ENCODE results near the gene OVOL1.

The OVOL1 gene

GRCh38 chr11:65793144-65793581 is 6.3 kb downstream of the OVOL1 start:
- DNase-seq (ENCODE audit: low read depth), result no peak
- H3K4me3 ChIP-seq (ENCODE audit: low read depth, low read length), result no peak overlapping the region
- TF ChIP-seq CTCF (IDR thresholded peaks at IDR 0.05; ENCODE audit: low read depth, low read length) (no peak), POLR2A (IDR thresholded peaks at IDR 0.05; ENCODE audit: extremely low read depth, insufficient read length) (no peak), MYC (IDR thresholded peaks at IDR 0.05; ENCODE audit: low read depth, low read length) (no peak), MAX (IDR thresholded peaks at IDR 0.05; ENCODE audit: low read depth, low read length) (no peak)

- no peak for DNase-seq (ENCODE audit: low read depth)
- TF ChIP-seq POLR2A (IDR thresholded peaks at IDR 0.05; ENCODE audit: extremely low read depth, insufficient read length) (no peak), MAX (IDR thresholded peaks at IDR 0.05; ENCODE audit: low read depth, low read length) (no peak), CTCF (IDR thresholded peaks at IDR 0.05; ENCODE audit: low read depth, low read length) (no peak)
- no peak overlapping the region for H3K4me3 ChIP-seq (ENCODE audit: low read depth, low read length)
These were observed 7.0 kb downstream of the OVOL1 start for GRCh38 chr11:65793625-65794400.

GRCh38 chr11:65794570-65795510 is 8.0 kb downstream of the OVOL1 start:
- no peak for DNase-seq (ENCODE audit: low read depth)
- TF ChIP-seq POLR2A (IDR thresholded peaks at IDR 0.05; ENCODE audit: extremely low read depth, insufficient read length) (no peak), CTCF (IDR thresholded peaks at IDR 0.05; ENCODE audit: low read depth, low read length) (no peak), MYC (IDR thresholded peaks at IDR 0.05; ENCODE audit: low read depth, low read length) (no peak), MAX (IDR thresholded peaks at IDR 0.05; ENCODE audit: low read depth, low read length) (no peak)
- H3K4me3 ChIP-seq (ENCODE audit: low read depth, low read length), result no peak overlapping the region

GRCh38 chr11:65796726-65797601 is 10.1 kb downstream of the OVOL1 start:
- H3K4me3 ChIP-seq (ENCODE audit: low read depth, low read length), result no peak overlapping the region
- no peak for DNase-seq (ENCODE audit: low read depth)
- no peak for TF ChIP-seq MYC (IDR thresholded peaks at IDR 0.05; ENCODE audit: low read depth, low read length)
- no peak for TF ChIP-seq MAX (IDR thresholded peaks at IDR 0.05; ENCODE audit: low read depth, low read length)
- no peak for TF ChIP-seq POLR2A (IDR thresholded peaks at IDR 0.05; ENCODE audit: extremely low read depth, insufficient read length)
- no peak for TF ChIP-seq CTCF (IDR thresholded peaks at IDR 0.05; ENCODE audit: low read depth, low read length)

- no peak for TF ChIP-seq POLR2A (IDR thresholded peaks at IDR 0.05; ENCODE audit: extremely low read depth, insufficient read length)
- TF ChIP-seq CTCF (IDR thresholded peaks at IDR 0.05; ENCODE audit: low read depth, low read length), result no peak
- no peak for TF ChIP-seq MAX (IDR thresholded peaks at IDR 0.05; ENCODE audit: low read depth, low read length)
- no peak for TF ChIP-seq MYC (IDR thresholded peaks at IDR 0.05; ENCODE audit: low read depth, low read length)
- H3K4me3 ChIP-seq (ENCODE audit: low read depth, low read length), result no peak overlapping the region
- no peak for DNase-seq (ENCODE audit: low read depth)
These were observed 10.8 kb downstream of the OVOL1 start for GRCh38 chr11:65797711-65798110.
